BLaER1 treated with 17β-estradiol and CSF1 and Interleukin-3, amounts not matched to agents 10 nM and 100 nM (cell line): ENCODE results near the gene FKBP4.

Experiments used
- H3K27ac ChIP-seq, 11 experiments: shearing (Covaris generic); formaldehyde crosslinking; 2 replicates each; pipeline ENCODE4 v1.8.1; 2022
- H3K27me3 ChIP-seq, 11 experiments: shearing (Covaris generic); formaldehyde crosslinking; 2 replicates each; pipeline ENCODE4 v1.8.1; 2022
- H3K36me3 ChIP-seq, 11 experiments: shearing (Covaris generic); formaldehyde crosslinking; 2 replicates each; pipeline ENCODE4 v1.8.1; 2022
- H3K4me1 ChIP-seq, 10 experiments: shearing (Covaris generic); formaldehyde crosslinking; 2 replicates each; pipeline ENCODE4 v1.8.1; 2022
- H3K4me2 ChIP-seq, 11 experiments: shearing (Covaris generic); formaldehyde crosslinking; 2 replicates each; pipeline ENCODE4 v1.8.1; 2022
- H3K4me3 ChIP-seq, 10 experiments: shearing (Covaris generic); formaldehyde crosslinking; 2 replicates each; pipeline ENCODE4 v1.8.1; 2022
- H3K9ac ChIP-seq, 11 experiments: shearing (Covaris generic); formaldehyde crosslinking; 2 replicates each; pipeline ENCODE4 v1.8.1; 2022
- H3K9me3 ChIP-seq, 11 experiments: shearing (Covaris generic); formaldehyde crosslinking; replicated peaks in 1 of 11; 2 replicates each; pipeline ENCODE4 v1.8.1; 2022
- H4K20me1 ChIP-seq, 11 experiments: shearing (Covaris generic); formaldehyde crosslinking; 2 replicates each; pipeline ENCODE4 v1.8.1; 2022
- Cebpa-rat ChIP-seq, 11 experiments: shearing (Covaris generic); IDR thresholded peaks; 2 replicates each; pipeline ENCODE4 v1.8.1; 2022

Gene FKBP4

DNA sequence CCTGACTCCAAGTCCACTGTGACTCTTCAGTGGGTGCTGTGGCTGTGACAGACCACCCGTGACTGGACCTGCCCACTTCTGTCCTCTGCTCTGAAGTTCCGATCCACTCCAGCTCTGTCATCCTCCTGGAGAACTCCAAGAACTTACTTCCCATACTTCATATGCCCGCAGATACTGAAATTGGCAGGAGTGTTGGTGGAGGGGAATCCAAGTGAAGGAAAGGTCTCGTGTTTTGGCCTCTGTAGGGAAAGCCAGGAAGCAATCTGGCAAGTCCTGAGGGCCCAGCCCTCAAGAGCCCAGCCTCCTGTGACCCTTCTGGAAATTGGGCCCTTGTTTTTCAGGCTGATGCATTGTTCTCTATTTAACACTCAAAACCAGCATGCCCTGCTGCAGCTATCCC lies 22.4 kb upstream of the FKBP4 start:
- no peak overlapping the region for H3K9ac ChIP-seq
- H3K4me1 ChIP-seq, result no peaks in the 10 kb centered on the region
- no peak for TF ChIP-seq Cebpa-rat (IDR thresholded peaks at IDR 0.05)
- H3K9me3 ChIP-seq, result peaks cover 0 to 3% (median 0%) of the 10 kb centered on the region in 11 experiments; a peak in 1 of 22 replicates
- H4K20me1 ChIP-seq, result peaks cover 0 to 10% (median 0%) of the 10 kb centered on the region in 11 experiments; a peak in 3 of 22 replicates
- H3K36me3 ChIP-seq, result no peaks in the 10 kb centered on the region
- H3K27ac ChIP-seq, result no peak overlapping the region
- no peaks in the 10 kb centered on the region for H3K27me3 ChIP-seq
- no peak overlapping the region for H3K4me3 ChIP-seq
- no peak overlapping the region for H3K4me2 ChIP-seq

- TF ChIP-seq Cebpa-rat (IDR thresholded peaks at IDR 0.05), result no peak
- Histone ChIP-seq H3K36me3 (no peaks in the 10 kb centered on the region), H3K27me3 (no peaks in the 10 kb centered on the region), H3K4me1 (no peaks in the 10 kb centered on the region), H3K4me2 (no peak overlapping the region), H4K20me1 (peaks cover 0 to 10% (median 0%) of the 10 kb centered on the region in 11 experiments; a peak in 2 of 22 replicates), H3K4me3 (no peak overlapping the region), H3K9ac (no peak overlapping the region), H3K27ac (no peak overlapping the region), H3K9me3 (peaks cover 0 to 3% (median 0%) of the 10 kb centered on the region in 11 experiments; a peak in 1 of 22 replicates)
Measured at GRCh38 chr12:2773199-2773875, 21.4 kb upstream of the FKBP4 start.

DNA sequence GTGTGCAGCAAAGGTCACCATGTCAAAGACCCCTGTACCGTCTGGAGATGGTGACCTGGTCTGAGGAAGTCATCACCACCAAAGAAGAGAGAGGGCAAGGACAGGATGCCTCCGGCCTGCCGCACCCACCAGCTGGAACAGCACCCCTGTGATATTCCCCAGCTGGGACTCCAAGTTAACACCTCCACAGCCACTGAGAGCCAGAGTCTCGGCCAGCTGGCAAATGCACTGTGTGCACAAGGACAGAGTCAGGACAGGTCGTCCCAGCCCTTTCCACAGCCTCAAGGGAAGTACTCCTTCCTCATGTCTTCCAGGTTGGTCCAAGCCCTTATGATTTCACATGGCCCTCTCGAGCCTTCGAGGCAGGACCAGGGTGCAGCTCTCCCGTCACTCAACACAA lies 19.3 kb upstream of the FKBP4 start:
- peaks cover 0 to 10% (median 0%) of the 10 kb centered on the region in 11 experiments; a peak in 2 of 22 replicates for H4K20me1 ChIP-seq
- peaks cover 0 to 11% (median 7%) of the 10 kb centered on the region in 10 experiments; a peak in 9 of 20 replicates for H3K4me1 ChIP-seq
- H3K27me3 ChIP-seq, result no peaks in the 10 kb centered on the region
- no peak overlapping the region for H3K4me2 ChIP-seq
- H3K9me3 ChIP-seq, result peaks cover 0 to under 1% (median 0%) of the 10 kb centered on the region in 11 experiments; a peak in 1 of 22 replicates
- no peak for TF ChIP-seq Cebpa-rat (IDR thresholded peaks at IDR 0.05)
- no peaks in the 10 kb centered on the region for H3K36me3 ChIP-seq
- no peak overlapping the region for H3K9ac ChIP-seq
- no peak overlapping the region for H3K4me3 ChIP-seq
- H3K27ac ChIP-seq, result no peak overlapping the region

DNA sequence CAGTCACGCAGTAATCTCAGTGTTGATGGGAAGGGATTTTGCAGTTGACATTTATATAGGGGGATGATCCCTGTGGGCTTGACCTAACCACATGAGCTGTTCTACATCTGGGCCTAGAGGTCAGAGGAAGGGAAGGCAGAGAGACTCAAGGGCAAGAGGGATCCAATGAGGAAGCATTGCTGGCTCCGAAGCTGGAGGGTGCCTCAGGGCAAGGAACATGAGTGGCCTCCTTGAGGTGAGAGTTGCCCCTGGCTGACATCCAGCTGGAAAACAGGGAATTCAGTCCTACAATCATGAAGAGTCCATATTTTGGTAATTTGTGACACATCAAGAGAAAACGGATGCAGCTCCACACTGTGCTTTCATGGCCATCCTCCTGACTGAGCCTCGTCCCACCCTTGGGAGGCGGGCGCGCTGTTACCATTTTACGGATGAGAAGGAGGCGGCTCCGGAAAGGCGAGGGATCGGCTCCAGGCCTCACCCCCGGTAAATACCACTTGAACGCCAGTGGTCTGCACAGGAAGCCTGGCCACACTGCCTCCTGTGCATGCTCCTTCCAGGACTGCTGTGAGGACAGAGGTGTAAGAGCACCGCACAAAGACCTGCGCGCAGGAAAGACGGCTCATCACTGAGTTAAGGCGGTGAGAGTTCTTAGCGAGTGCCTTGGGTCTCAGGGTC lies 18.5 kb upstream of the FKBP4 start:
- Histone ChIP-seq H3K4me2 (no peak overlapping the region), H3K9ac (no peak overlapping the region), H3K27ac (no peak overlapping the region), H3K36me3 (no peaks in the 10 kb centered on the region), H3K4me3 (no peak overlapping the region), H3K4me1 (peaks cover 0 to 11% (median 7%) of the 10 kb centered on the region in 10 experiments; a peak in 9 of 20 replicates), H4K20me1 (peaks cover 0 to 10% (median 0%) of the 10 kb centered on the region in 11 experiments; a peak in 2 of 22 replicates), H3K27me3 (no peaks in the 10 kb centered on the region), H3K9me3 (no peaks in the 10 kb centered on the region)
- TF ChIP-seq Cebpa-rat (IDR thresholded peaks at IDR 0.05), result no peak

DNA sequence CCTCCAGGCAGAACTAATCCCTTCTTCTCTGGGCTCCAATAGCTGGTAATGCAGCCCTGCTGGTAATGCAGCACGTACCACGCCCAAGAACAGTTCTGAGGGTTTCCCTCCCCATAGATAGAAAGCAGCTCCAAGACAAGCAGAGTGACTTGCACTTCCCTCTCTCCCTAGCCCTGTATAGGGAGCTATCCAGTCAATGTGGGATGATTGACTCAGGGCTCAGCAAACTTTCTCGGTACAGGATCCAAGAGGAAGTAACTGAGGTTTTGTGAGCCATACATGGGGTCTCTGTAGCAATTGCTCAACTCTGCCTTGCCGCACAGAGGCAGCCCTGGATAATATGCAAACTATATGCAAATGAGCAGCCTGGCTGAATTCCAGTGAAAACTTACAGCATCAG lies 15.5 kb upstream of the FKBP4 start:
- Histone ChIP-seq H3K27ac (no peak overlapping the region), H3K36me3 (no peaks in the 10 kb centered on the region), H3K9me3 (no peaks in the 10 kb centered on the region), H3K27me3 (peaks cover 0 to 12% (median 6%) of the 10 kb centered on the region in 11 experiments; a peak in 6 of 22 replicates), H4K20me1 (peaks cover 0 to 5% (median 0%) of the 10 kb centered on the region in 11 experiments; a peak in 2 of 22 replicates), H3K9ac (no peak overlapping the region), H3K4me1 (peaks cover 0 to 16% (median 10%) of the 10 kb centered on the region in 10 experiments; a peak in 11 of 20 replicates), H3K4me3 (no peak overlapping the region), H3K4me2 (peak overlapping the region in 5 of 11 experiments; percentile 15 to 34 (median 17); a peak in 7 of 22 replicates)
- TF ChIP-seq Cebpa-rat (IDR thresholded peaks at IDR 0.05), result 0 out of 22 replicates have a peak, but pooled peaks of 2 of the 11 experiments have one; percentile 20 to 24

GRCh38 chr12:2783936-2784600 lies 10.7 kb upstream of the FKBP4 start:
- Histone ChIP-seq H3K9me3 (no peaks in the 10 kb centered on the region), H3K4me2 (peak overlapping the region; percentile 52 to 86 (median 72)), H3K36me3 (no peaks in the 10 kb centered on the region), H3K9ac (no peak overlapping the region), H3K27ac (no peak overlapping the region), H3K4me1 (peaks cover 0 to 14% (median 6%) of the 10 kb centered on the region in 10 experiments; a peak in 11 of 20 replicates), H4K20me1 (peaks cover 0 to 4% (median 0%) of the 10 kb centered on the region in 11 experiments; a peak in 1 of 22 replicates), H3K4me3 (peak overlapping the region in 2 of 10 experiments; percentile 30 to 50; a peak in 2 of 20 replicates), H3K27me3 (peaks cover 0 to 19% (median 6%) of the 10 kb centered on the region in 11 experiments; a peak in 6 of 22 replicates)
- TF ChIP-seq Cebpa-rat (IDR thresholded peaks at IDR 0.05), result no peak

- Histone ChIP-seq H3K9me3 (no peaks in the 10 kb centered on the region), H3K36me3 (no peaks in the 10 kb centered on the region), H3K4me3 (no peak overlapping the region), H3K27me3 (peaks cover 0 to 19% (median 6%) of the 10 kb centered on the region in 11 experiments; a peak in 6 of 22 replicates), H3K4me1 (peaks cover 0 to 9% (median 5%) of the 10 kb centered on the region in 10 experiments; a peak in 4 of 20 replicates), H4K20me1 (peaks cover 0 to 4% (median 0%) of the 10 kb centered on the region in 11 experiments; a peak in 1 of 22 replicates), H3K27ac (no peak overlapping the region), H3K4me2 (no peak overlapping the region), H3K9ac (no peak overlapping the region)
- no peak for TF ChIP-seq Cebpa-rat (IDR thresholded peaks at IDR 0.05)
Measured at GRCh38 chr12:2785017-2785416, 9.8 kb upstream of the FKBP4 start.

DNA sequence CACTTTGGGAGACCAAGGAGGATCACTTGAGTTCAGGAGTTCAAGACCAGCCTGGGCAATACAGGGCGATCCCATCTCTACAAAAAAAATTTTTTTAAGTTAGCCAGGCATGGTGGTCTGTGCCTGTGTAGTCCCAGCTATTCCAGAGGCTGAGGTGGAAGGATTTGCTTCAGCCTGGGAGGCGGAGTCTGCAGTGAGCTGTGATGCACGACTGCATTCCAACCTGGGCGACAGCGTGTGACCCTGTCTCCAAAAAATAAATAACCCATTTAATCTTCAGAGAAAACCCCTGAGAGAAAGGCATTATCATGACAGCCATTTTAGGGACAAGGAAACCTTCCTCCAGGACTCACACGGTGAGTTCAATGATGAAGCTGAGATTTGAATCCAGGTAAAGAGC lies 3.7 kb upstream of the FKBP4 start:
- no peak overlapping the region for H3K4me3 ChIP-seq

More for the DNA sequence above, 3.7 kb upstream of the FKBP4 start:
- Histone ChIP-seq H3K4me1 (peaks cover 4 to 25% (median 20%) of the 10 kb centered on the region in 10 experiments; a peak in 18 of 20 replicates), H3K4me2 (no peak overlapping the region), H3K9me3 (no peaks in the 10 kb centered on the region), H3K9ac (no peak overlapping the region), H3K36me3 (no peaks in the 10 kb centered on the region), H3K27me3 (peaks cover 11 to 30% (median 26%) of the 10 kb centered on the region in 11 experiments; a peak in 21 of 22 replicates), H4K20me1 (peaks cover 0 to 10% (median 4%) of the 10 kb centered on the region in 11 experiments; a peak in 14 of 22 replicates), H3K27ac (no peak overlapping the region)
- TF ChIP-seq Cebpa-rat (IDR thresholded peaks at IDR 0.05), result no peak
